NCI-H526 (cell line): ENCODE results near the gene ACTA2.
A peak's percentile ranks its signal among the peaks of the same experiment; 100 is the strongest.
"Not testable (repeated sequence)": the region's sequence is repeated elsewhere in the genome, so short reads cannot be mapped to it uniquely, and the experiment has no call there.

Source experiments
- DNase-seq, 2 experiments: peaks; one replicate each; lab custom pipeline; 2025; lab: John Stamatoyannopoulos, UW

Gene ACTA2

GRCh38 chr10:88949912-88950837, 2.4 kb downstream of the ACTA2 start:
- no peak for DNase-seq

GRCh38 chr10:88949051-88949450, 3.5 kb downstream of the ACTA2 start:
- no peak for DNase-seq

- DNase-seq = no peak
These were observed 5.5 kb downstream of the ACTA2 start for GRCh38 chr10:88946965-88947590.

- DNase-seq = no peak
These were observed 6.4 kb downstream of the ACTA2 start for GRCh38 chr10:88946200-88946599.

GRCh38 chr10:88944813-88945212, 7.8 kb downstream of the ACTA2 start:
- DNase-seq = no peak

GRCh38 chr10:88943778-88944177, 8.8 kb downstream of the ACTA2 start:
- no peak for DNase-seq

- no peak for DNase-seq
These were observed 11.5 kb downstream of the ACTA2 start for GRCh38 chr10:88941026-88941425.

GRCh38 chr10:88938938-88939337, 13.6 kb downstream of the ACTA2 start:
- no peak for DNase-seq

GRCh38 chr10:88938039-88938438, 14.5 kb downstream of the ACTA2 start:
- DNase-seq = no peak

GRCh38 chr10:88936656-88937055, 15.9 kb downstream of the ACTA2 start:
- DNase-seq = no peak

- peak; percentile 46 to 71 for DNase-seq
These were observed 17.5 kb downstream of the ACTA2 start for GRCh38 chr10:88934900-88935672.

- no peak for DNase-seq
These were observed 19.0 kb downstream of the ACTA2 start for GRCh38 chr10:88933564-88933963.

GRCh38 chr10:88932539-88933256, 19.9 kb downstream of the ACTA2 start:
- DNase-seq = peak; percentile 68 to 85

GRCh38 chr10:88932029-88932428, 20.5 kb downstream of the ACTA2 start:
- not testable (repeated sequence) for DNase-seq

GRCh38 chr10:88931548-88931947, 21.0 kb downstream of the ACTA2 start:
- no peak for DNase-seq

GRCh38 chr10:88928254-88928653, 24.3 kb downstream of the ACTA2 start:
- no peak for DNase-seq

GRCh38 chr10:88927416-88927690, 25.2 kb downstream of the ACTA2 start:
- DNase-seq = no peak

GRCh38 chr10:88926566-88927415, 25.8 kb downstream of the ACTA2 start:
- DNase-seq = no peak

- DNase-seq = no peak
These were observed 29.1 kb downstream of the ACTA2 start for GRCh38 chr10:88923520-88923919.

GRCh38 chr10:88922041-88922440, 30.5 kb downstream of the ACTA2 start:
- no peak for DNase-seq

GRCh38 chr10:88920986-88921593, 31.5 kb downstream of the ACTA2 start:
- DNase-seq = no peak
